ENCODE results near the gene GRB14.
"Not testable (repeated sequence)": the region's sequence is repeated elsewhere in the genome, so short reads cannot be mapped to it uniquely, and the experiment has no call there.

Gene GRB14

GRCh38 chr2:164479460-164479859, 141.8 kb downstream of the GRB14 start:
- DNase-seq = no peak

- no peak for DNase-seq
These were observed 143.1 kb downstream of the GRB14 start for GRCh38 chr2:164478205-164478604.

- no peak for DNase-seq
These were observed 146.4 kb downstream of the GRB14 start for GRCh38 chr2:164474873-164475272.

DNA sequence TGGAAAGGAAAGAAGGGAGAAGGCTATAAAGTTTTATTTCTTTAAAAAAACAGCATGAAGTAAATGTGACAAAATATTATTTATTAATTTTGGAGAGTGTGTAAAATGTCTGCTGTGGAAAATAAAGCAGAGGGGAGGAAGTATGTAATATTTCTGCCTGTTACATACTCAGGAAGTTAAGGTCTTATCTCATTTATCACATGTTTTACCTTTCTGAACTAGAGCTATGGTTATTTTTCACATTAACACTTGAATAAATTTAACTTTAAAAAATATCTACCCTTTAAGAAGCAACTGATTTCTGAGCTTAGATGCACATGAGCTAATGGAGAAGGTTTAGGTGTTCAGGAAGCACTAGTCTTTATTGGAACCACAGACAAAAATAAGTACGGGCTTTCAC, 148.3 kb downstream of the GRB14 start:
- no peak for DNase-seq

DNA sequence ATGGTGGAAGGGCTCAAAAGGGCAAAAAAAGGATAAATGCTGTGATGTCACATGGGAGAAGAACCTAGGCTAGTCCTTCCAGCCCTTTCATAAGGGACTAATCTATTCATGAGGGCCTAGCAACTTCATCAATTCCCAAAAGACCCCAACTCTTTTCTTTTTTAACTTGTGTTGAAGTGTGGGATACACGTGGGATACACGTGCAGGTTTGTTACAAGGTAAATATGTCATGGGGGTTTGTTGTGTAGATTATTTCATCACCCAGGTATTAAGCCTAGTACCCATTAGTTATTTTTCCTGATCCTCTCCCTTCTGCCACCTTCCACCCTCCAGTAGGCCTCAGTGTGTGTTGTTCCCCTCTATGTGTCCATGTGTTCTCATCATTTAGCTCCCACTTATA, 156.2 kb downstream of the GRB14 start:
- not testable (repeated sequence) for DNase-seq

- no peak for DNase-seq
These were observed 156.9 kb downstream of the GRB14 start for GRCh38 chr2:164464376-164464775.

- no peak for DNase-seq
These were observed 162.5 kb downstream of the GRB14 start for GRCh38 chr2:164458792-164459191.

- no peak for DNase-seq
These were observed 164.0 kb downstream of the GRB14 start for GRCh38 chr2:164457271-164457670.

- no peak for DNase-seq
These were observed 164.7 kb downstream of the GRB14 start for GRCh38 chr2:164456619-164457018.

DNA sequence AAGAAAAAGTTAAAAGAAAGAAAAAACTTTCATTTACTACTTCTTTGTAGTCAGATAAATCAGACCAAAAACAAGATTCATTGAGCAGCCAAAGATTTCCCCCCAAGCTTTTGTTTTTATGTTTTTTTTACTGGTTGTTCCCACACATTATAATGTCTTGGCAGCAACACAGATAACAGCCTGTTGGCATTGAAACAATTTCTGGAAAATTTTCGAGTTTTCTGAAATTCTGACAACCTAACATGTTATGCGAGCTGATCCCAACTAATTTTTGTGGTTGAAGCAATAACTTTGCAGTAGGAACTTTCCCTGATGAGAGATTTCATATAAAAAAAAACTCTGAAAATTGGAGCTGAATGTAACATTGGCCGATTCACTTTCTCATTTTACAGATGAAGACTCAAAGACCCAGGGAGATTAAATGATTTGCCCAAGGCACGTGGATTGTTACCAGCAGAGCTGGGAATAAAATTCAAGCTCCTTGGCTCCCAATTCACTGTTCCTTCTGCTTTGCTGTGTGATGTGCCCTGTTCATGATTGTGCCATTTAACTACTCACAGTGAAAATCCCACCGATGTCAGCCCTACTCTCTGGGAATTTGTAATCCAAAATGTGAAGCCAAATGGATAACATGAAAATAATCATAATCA, 167.5 kb downstream of the GRB14 start:
- DNase-seq = no peak

- no peak for DNase-seq
These were observed 171.0 kb downstream of the GRB14 start for GRCh38 chr2:164450278-164450677.

- no peak for DNase-seq
These were observed 171.6 kb downstream of the GRB14 start for GRCh38 chr2:164449706-164450105.

GRCh38 chr2:164447660-164448059, 173.6 kb downstream of the GRB14 start:
- no peak for DNase-seq
